ENCODE measurements around the gene CAMK4.

CAMK4 gene

GRCh38 chr5:111478898-111479297 is 254.7 kb downstream of the CAMK4 start:
- in situ Hi-C loops (cut with HindIII; ENCODE audit: low sequenced_read_pairs) = no loop called here
- no peak for TF ChIP-seq CTCF (IDR thresholded peaks at IDR 0.05; ENCODE audit: low read depth, low read length)
- no peak for DNase-seq (ENCODE audit: low read depth, low spot score)
- H3K4me3 ChIP-seq (ENCODE audit: low read depth, low read length) = no peak overlapping the region

GRCh38 chr5:111480346-111480745 is 256.2 kb downstream of the CAMK4 start:
- no peak overlapping the region for H3K4me3 ChIP-seq (ENCODE audit: low read depth, low read length)
- in situ Hi-C loops (cut with HindIII; ENCODE audit: low sequenced_read_pairs) = no loop called here
- no peak for TF ChIP-seq CTCF (IDR thresholded peaks at IDR 0.05; ENCODE audit: low read depth, low read length)
- no peak for DNase-seq (ENCODE audit: low read depth, low spot score)

- H3K4me3 ChIP-seq (ENCODE audit: low read depth, low read length) = no peak overlapping the region
- TF ChIP-seq CTCF (IDR thresholded peaks at IDR 0.05; ENCODE audit: low read depth, low read length) = no peak
- in situ Hi-C loops (cut with HindIII; ENCODE audit: low sequenced_read_pairs) = no loop called here
- DNase-seq (ENCODE audit: low read depth, low spot score) = no peak
These were observed 261.9 kb downstream of the CAMK4 start for GRCh38 chr5:111486055-111486454.

GRCh38 chr5:111486926-111487325 is 262.7 kb downstream of the CAMK4 start:
- no peak for TF ChIP-seq CTCF (IDR thresholded peaks at IDR 0.05; ENCODE audit: low read depth, low read length)
- DNase-seq (ENCODE audit: low read depth, low spot score) = no peak
- in situ Hi-C loops (cut with HindIII; ENCODE audit: low sequenced_read_pairs) = no loop called here
- H3K4me3 ChIP-seq (ENCODE audit: low read depth, low read length) = no peak overlapping the region

- TF ChIP-seq CTCF (IDR thresholded peaks at IDR 0.05; ENCODE audit: low read depth, low read length) = no peak
- DNase-seq (ENCODE audit: low read depth, low spot score) = no peak
- in situ Hi-C loops (cut with HindIII; ENCODE audit: low sequenced_read_pairs) = no loop called here
- H3K4me3 ChIP-seq (ENCODE audit: low read depth, low read length) = no peak overlapping the region
These were observed 264.2 kb downstream of the CAMK4 start for GRCh38 chr5:111488353-111488752.

- no peak overlapping the region for H3K4me3 ChIP-seq (ENCODE audit: low read depth, low read length)
- no peak for DNase-seq (ENCODE audit: low read depth, low spot score)
- no peak for TF ChIP-seq CTCF (IDR thresholded peaks at IDR 0.05; ENCODE audit: low read depth, low read length)
- in situ Hi-C loops (cut with HindIII; ENCODE audit: low sequenced_read_pairs) = no loop called here
These were observed 268.8 kb downstream of the CAMK4 start for GRCh38 chr5:111493031-111493430.
